IPS-NIHi7 (cell line): ENCODE measurements around the gene COL19A1.
A peak's percentile ranks its signal among the peaks of the same experiment; 100 is the strongest.

ENCODE experiments used
- DNase-seq: peaks from one replicate; pipeline ENCODE4 v3.0.0; 2012; ENCODE audit warnings: mixed read lengths; ENCODE audit errors: extremely low spot score

COL19A1 gene

GRCh38 chr6:70168681-70169377 lies 302.5 kb downstream of the COL19A1 start:
- no peak for DNase-seq

- DNase-seq: no peak
Observed at GRCh38 chr6:70171236-70171635, 304.9 kb downstream of the COL19A1 start.

- no peak for DNase-seq
Observed at GRCh38 chr6:70172252-70172651, 305.9 kb downstream of the COL19A1 start.

GRCh38 chr6:70175770-70176169 lies 309.4 kb downstream of the COL19A1 start:
- no peak for DNase-seq

- no peak for DNase-seq
Observed at GRCh38 chr6:70176842-70177550, 310.6 kb downstream of the COL19A1 start.

- no peak for DNase-seq
Observed at GRCh38 chr6:70180183-70180900, 314.0 kb downstream of the COL19A1 start.

- no peak for DNase-seq
Observed at GRCh38 chr6:70180901-70181599, 314.7 kb downstream of the COL19A1 start.

GRCh38 chr6:70183538-70183937 lies 317.2 kb downstream of the COL19A1 start:
- no peak for DNase-seq

GRCh38 chr6:70184723-70185122 lies 318.4 kb downstream of the COL19A1 start:
- DNase-seq: no peak

- no peak for DNase-seq
Observed at GRCh38 chr6:70186461-70186860, 320.1 kb downstream of the COL19A1 start.

- no peak for DNase-seq
Observed at GRCh38 chr6:70188202-70188601, 321.8 kb downstream of the COL19A1 start.

- DNase-seq: no peak
Observed at GRCh38 chr6:70194421-70194820, 328.1 kb downstream of the COL19A1 start.

- DNase-seq: no peak
Observed at GRCh38 chr6:70196531-70196930, 330.2 kb downstream of the COL19A1 start.

GRCh38 chr6:70198785-70199184 lies 332.4 kb downstream of the COL19A1 start:
- no peak for DNase-seq

GRCh38 chr6:70208235-70208790 lies 342.0 kb downstream of the COL19A1 start:
- no peak for DNase-seq

- no peak for DNase-seq
Observed at GRCh38 chr6:70210462-70210861, 344.1 kb downstream of the COL19A1 start.

- DNase-seq: no peak
Observed at GRCh38 chr6:70215460-70216108, 349.2 kb downstream of the COL19A1 start.

GRCh38 chr6:70216767-70217166 lies 350.4 kb downstream of the COL19A1 start:
- DNase-seq: no peak

GRCh38 chr6:70219943-70220613 lies 353.7 kb downstream of the COL19A1 start:
- DNase-seq: no peak

- DNase-seq: peak; percentile 43
Observed at GRCh38 chr6:70221025-70221714, 354.8 kb downstream of the COL19A1 start.
